ENCODE data around the gene GALNT18. TPM values are rescaled to one million over a fixed set of nuclear protein-coding genes. Genes with fewer than 3 reads are reported as not detected.
A peak's percentile ranks its signal among the peaks of the same experiment; 100 is the strongest.

GALNT18 gene
- total RNA-seq, 1 donor: 4.7 TPM

DNA sequence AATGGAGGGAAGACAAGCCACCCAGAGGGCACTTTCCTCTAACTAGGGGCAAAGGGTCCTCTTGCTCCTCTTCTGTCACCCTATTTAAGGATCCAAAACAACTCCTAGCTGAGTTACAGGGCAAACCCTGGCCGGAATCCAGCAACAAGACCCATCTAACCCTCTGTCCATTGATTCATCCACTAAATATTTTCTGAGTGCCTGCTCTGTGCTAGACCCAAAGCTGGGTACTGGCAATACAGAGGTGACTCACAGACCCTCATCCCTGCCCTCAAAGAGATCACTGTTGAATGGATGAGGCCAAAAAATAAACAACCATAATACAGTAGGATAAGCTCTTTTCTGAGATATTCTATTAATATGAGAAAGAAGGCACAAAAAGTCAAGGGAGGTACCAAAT lies 4.3 kb upstream of the GALNT18 start:
- Histone ChIP-seq H3K4me3 (ENCODE audit: insufficient read depth, low read length) (no peak overlapping the region), H3K36me3 (ENCODE audit: insufficient read depth, low read length) (no peaks in the 10 kb centered on the region), H3K79me2 (ENCODE audit: insufficient read depth, low read length) (no peaks in the 10 kb centered on the region), H3K27me3 (ENCODE audit: insufficient read depth, low read length) (peaks cover 38% of the 10 kb centered on the region), H3K9me3 (ENCODE audit: low read depth, low read length) (no peaks in the 10 kb centered on the region), H3K27ac (ENCODE audit: low read depth, low read length) (no peak overlapping the region), H4K20me1 (ENCODE audit: insufficient read depth, low read length) (no peaks in the 10 kb centered on the region), H3K4me1 (ENCODE audit: insufficient read depth, low read length) (peaks cover 8% of the 10 kb centered on the region), H2AFZ (ENCODE audit: low read length) (no peak overlapping the region), H3K4me2 (ENCODE audit: insufficient read depth, low read length) (no peak overlapping the region)
- DNase-seq (ENCODE audit: insufficient read length, low spot score, missing footprints): no peak
- TF ChIP-seq, protein P1, sequence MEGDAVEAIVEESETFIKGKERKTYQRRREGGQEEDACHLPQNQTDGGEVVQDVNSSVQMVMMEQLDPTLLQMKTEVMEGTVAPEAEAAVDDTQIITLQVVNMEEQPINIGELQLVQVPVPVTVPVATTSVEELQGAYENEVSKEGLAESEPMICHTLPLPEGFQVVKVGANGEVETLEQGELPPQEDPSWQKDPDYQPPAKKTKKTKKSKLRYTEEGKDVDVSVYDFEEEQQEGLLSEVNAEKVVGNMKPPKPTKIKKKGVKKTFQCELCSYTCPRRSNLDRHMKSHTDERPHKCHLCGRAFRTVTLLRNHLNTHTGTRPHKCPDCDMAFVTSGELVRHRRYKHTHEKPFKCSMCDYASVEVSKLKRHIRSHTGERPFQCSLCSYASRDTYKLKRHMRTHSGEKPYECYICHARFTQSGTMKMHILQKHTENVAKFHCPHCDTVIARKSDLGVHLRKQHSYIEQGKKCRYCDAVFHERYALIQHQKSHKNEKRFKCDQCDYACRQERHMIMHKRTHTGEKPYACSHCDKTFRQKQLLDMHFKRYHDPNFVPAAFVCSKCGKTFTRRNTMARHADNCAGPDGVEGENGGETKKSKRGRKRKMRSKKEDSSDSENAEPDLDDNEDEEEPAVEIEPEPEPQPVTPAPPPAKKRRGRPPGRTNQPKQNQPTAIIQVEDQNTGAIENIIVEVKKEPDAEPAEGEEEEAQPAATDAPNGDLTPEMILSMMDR (IDR thresholded peaks at IDR 0.05; ENCODE audit: extremely low read depth, low read depth, low read length): no peak

DNA sequence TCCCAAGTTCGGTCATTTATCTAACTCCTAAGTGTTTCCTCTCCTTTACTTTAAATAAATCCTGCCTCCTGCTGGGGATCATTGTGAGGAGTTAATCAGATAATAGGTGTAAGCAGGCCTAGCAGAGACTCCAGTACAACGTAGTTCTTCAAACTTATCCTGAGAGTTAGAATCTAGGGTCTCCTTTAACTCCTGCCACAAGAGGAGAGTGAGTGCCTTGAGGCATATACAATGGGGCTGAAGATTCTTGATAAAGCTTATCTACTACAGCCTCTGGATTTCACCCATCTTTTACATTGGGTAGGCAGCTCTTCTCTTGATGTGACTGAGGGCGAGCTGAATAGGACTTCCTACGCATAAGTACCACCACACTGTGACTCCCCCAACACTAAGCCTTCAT lies 3.1 kb upstream of the GALNT18 start:
- Histone ChIP-seq H3K36me3 (ENCODE audit: insufficient read depth, low read length) (no peaks in the 10 kb centered on the region), H3K27ac (ENCODE audit: low read depth, low read length) (no peak overlapping the region), H2AFZ (ENCODE audit: low read length) (no peak overlapping the region), H3K4me3 (ENCODE audit: insufficient read depth, low read length) (no peak overlapping the region), H3K27me3 (ENCODE audit: insufficient read depth, low read length) (peaks cover 42% of the 10 kb centered on the region), H3K79me2 (ENCODE audit: insufficient read depth, low read length) (no peaks in the 10 kb centered on the region), H4K20me1 (ENCODE audit: insufficient read depth, low read length) (no peaks in the 10 kb centered on the region), H3K9me3 (ENCODE audit: low read depth, low read length) (no peaks in the 10 kb centered on the region), H3K4me2 (ENCODE audit: insufficient read depth, low read length) (no peak overlapping the region), H3K4me1 (ENCODE audit: insufficient read depth, low read length) (peaks cover 16% of the 10 kb centered on the region)
- DNase-seq (ENCODE audit: insufficient read length, low spot score, missing footprints): peak; percentile 60
- TF ChIP-seq, protein P1 (IDR thresholded peaks at IDR 0.05; ENCODE audit: extremely low read depth, low read depth, low read length): no peak

GRCh38 chr11:11624204-11624603 lies 2.4 kb upstream of the GALNT18 start:
- DNase-seq (ENCODE audit: insufficient read length, low spot score, missing footprints): no peak
- Histone ChIP-seq H3K9me3 (ENCODE audit: low read depth, low read length) (no peaks in the 10 kb centered on the region), H2AFZ (ENCODE audit: low read length) (no peak overlapping the region), H3K79me2 (ENCODE audit: insufficient read depth, low read length) (no peaks in the 10 kb centered on the region), H3K4me3 (ENCODE audit: insufficient read depth, low read length) (no peak overlapping the region), H3K27ac (ENCODE audit: low read depth, low read length) (no peak overlapping the region), H3K36me3 (ENCODE audit: insufficient read depth, low read length) (no peaks in the 10 kb centered on the region), H3K27me3 (ENCODE audit: insufficient read depth, low read length) (peaks cover 42% of the 10 kb centered on the region), H4K20me1 (ENCODE audit: insufficient read depth, low read length) (no peaks in the 10 kb centered on the region), H3K4me1 (ENCODE audit: insufficient read depth, low read length) (peaks cover 16% of the 10 kb centered on the region), H3K4me2 (ENCODE audit: insufficient read depth, low read length) (no peak overlapping the region)
- TF ChIP-seq, protein P1 (IDR thresholded peaks at IDR 0.05; ENCODE audit: extremely low read depth, low read depth, low read length): no peak

DNA sequence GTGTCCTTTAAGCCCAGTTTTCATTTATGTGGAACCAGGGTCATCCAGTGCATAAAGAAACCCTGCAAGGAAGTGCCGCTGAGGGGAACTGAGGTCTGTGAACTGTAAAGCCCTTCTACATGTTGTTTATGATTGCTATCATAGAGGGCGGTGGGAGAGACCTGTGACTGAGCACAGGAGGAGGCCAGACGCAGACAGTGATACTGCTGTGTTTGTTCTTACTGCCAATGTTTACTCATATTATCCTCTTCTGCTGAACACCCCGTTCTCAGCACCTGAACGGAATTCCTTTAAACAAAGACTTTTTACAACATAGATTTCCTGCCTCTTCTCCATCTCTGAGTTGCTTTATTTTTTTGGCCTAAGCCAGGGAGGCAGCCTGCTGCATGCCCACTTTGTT lies 967 bp upstream of the GALNT18 start:
- Histone ChIP-seq H3K9me3 (ENCODE audit: low read depth, low read length) (no peaks in the 10 kb centered on the region), H3K27ac (ENCODE audit: low read depth, low read length) (no peak overlapping the region), H2AFZ (ENCODE audit: low read length) (no peak overlapping the region), H3K79me2 (ENCODE audit: insufficient read depth, low read length) (no peaks in the 10 kb centered on the region), H3K4me2 (ENCODE audit: insufficient read depth, low read length) (no peak overlapping the region), H3K4me1 (ENCODE audit: insufficient read depth, low read length) (peaks cover 16% of the 10 kb centered on the region), H3K4me3 (ENCODE audit: insufficient read depth, low read length) (no peak overlapping the region), H4K20me1 (ENCODE audit: insufficient read depth, low read length) (no peaks in the 10 kb centered on the region), H3K36me3 (ENCODE audit: insufficient read depth, low read length) (no peaks in the 10 kb centered on the region), H3K27me3 (ENCODE audit: insufficient read depth, low read length) (peaks cover 49% of the 10 kb centered on the region)
- no peak for DNase-seq (ENCODE audit: insufficient read length, low spot score, missing footprints)
- TF ChIP-seq, protein P1 (IDR thresholded peaks at IDR 0.05; ENCODE audit: extremely low read depth, low read depth, low read length): no peak

Measured in osteoblast (primary cell).